NCI-H524 (cell line): Measurements from ENCODE around the gene PDLIM4.

Experiments
- DNase-seq, 2 experiments: peaks; one replicate each; lab custom pipeline; 2025; lab: John Stamatoyannopoulos, UW

Gene PDLIM4

DNA sequence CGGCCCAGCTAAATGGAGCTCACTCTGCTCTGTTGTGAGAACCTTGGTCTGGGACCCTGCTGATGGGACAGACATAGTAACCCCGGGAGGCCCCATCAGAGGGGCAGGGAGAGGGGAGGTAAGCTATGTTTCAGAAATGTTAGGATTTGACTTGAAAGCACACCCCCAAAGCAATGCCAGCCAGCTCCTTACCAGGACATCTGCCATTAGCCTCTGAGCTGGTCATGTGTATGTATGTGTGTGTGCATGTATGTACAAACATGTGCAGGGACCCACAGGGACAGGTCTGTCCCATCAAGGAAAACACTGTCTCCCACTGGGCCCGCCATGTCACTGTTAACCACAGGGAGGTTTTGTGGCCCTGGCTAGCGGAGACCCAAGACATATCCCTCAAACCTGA is 51.2 kb downstream of the PDLIM4 start:
- no peak for DNase-seq

DNA sequence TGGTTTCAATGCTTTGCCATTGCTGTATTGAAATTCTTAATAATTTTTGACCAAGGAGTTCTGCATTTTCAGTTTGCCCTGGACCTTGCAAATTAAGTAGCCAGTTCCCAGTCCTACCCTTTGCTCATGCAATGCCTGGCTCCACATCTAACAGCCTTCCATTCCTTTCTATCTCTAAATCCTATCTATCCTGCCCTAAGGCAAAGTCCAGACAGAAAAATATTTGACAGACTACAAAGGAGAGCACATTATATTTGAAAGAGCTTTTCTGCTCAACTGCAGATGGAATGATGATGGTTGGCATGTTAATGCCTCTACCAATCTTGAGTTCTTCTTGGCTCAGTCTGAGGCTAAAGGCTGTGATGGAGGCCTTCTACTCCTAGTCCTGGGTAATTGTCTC is 52.2 kb downstream of the PDLIM4 start:
- DNase-seq, result no peak

DNA sequence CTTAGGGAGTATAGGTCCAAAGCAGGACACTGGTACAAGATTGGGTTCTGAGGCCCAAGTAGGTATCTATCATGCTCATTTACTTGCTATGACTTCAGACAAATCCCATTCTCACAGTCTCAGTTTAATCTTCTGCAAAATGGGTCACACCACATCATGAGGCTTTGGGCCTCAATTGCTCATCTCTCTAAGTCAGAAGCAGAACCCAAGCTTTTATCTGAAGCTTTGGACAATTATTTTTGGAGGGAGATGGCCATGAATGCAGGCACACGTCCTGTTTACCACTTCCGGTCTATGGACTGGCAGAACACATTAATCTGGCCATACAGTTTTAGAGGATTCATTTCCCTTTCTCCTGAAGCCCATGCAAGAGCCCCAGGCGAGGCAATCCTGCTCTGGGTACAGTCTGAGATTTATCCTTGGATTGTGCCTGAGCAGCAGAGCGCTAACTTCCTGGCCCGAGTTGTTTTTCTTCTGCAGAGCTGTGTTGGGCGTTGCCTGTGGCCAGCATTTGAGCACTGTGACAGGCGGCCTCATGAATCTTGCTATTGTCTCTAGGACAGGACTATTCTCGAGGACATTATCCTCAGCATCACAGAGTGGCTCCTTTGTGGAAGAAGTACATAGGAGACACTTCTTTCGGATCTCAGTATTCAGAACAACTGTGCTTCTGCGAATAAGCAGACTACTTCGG is 52.8 kb downstream of the PDLIM4 start:
- DNase-seq, result no peak

DNA sequence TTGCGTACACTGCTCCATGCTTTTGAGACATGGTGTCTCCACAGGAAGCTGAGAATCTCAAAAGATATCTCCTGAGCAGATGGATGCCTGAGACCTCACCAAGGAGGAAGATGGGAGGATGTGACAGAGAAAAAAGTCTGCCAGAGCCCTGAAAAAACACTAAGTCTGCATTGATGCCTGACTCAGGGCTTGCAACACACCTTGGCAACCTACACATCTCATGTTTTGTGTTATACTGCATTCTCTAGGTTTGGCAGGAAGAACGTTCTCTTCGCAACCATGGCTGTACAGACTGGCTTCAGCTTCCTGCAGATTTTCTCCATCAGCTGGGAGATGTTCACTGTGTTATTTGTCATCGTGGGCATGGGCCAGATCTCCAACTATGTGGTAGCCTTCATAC is 55.9 kb downstream of the PDLIM4 start:
- DNase-seq, result no peak

DNA sequence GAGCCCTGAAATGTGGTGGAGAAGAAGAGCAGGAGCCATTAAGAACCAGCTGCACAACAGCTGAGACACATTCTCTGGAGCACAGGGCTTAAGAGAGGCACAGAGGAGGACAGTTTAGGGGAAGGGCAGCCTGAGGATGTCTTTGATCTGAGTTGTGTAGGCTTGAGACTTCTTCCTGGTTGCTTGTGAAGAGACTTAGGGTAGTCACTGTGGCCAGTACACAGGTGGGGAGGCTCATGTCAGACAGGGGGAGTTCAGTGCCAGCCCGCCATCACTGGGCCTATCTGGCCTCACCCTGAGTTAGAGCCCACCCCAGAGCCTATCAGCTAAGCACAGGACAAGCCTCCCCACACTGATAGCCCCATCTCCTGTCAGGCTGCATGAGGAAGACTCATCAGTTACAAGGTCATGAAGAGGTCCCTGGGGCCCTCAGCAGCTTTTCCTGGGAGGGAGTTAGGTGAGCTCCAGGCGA is 56.5 kb downstream of the PDLIM4 start:
- no peak for DNase-seq

DNA sequence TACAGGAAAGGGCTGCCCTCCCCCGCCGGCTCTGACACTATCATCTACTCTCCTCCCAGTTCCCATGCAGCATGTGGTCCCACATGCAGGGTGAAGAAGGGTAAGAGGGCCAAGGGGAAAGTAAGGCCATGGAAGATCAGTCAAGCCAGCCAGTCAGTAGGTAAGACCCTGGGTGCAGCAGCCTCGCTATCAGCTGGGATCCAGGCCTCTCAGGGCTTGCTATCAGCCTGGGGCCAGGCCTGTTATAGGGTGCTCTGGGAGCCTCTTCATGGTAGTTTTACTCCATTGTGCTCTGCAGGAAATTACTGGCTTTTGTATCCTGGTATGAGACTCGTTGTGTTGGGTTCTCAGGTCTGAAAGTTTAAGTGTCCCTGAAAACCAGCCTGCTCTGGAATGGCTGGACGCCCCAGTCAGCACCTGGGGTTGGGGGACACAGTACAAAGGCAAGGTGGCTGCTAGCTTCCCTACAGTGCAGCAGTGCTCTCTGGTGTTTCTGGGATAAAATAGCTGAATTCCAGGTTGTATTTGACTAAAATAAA is 58.1 kb downstream of the PDLIM4 start:
- no peak for DNase-seq

DNA sequence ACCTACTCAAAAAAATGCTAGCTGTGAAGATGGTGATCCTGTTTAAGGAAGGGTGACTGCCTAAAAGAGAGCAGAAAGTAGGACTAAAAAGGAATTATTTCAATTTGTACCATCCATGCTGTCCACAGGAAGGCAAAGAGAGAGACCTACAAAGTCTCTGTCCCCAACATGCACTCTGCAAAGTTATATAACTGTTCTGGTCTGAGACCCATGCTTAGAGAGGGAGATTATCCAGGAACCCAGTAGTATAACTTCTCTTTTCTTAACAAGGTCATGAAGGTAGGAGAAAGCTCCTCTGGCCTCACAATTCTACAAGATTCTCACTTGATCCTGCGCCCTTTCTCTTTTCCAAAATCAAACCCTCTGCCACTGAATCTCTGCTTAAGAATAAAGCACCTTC is 62.5 kb downstream of the PDLIM4 start:
- DNase-seq, result no peak

DNA sequence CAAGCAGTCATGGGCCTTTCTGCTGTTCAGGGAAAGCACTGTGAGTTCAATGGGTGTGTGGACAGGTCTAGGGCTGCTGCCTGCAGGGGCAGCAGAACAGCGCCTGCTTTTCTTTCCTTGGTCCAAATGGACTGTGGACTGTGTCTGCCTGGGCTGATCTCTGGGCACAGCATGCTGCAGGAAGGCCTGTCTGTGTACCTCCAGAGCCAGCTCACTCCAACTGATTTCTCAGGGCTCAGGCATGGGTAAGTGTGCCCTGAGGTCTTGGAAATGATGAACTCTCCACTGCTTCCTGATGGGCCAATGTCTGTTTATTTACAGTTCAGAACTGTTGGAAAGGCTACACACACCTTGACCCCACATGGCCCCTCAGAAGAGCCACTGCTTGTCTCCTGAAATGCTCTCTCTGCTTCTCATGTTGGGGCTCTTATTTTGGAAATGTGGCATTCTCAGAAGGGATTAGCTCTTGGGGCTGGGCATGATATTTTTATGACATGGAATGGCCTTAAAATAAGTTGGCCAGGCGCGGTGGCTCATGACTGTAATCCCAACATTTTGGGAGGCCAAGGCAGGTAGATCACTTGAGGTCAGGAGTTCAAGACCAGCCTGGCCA is 63.7 kb downstream of the PDLIM4 start:
- no peak for DNase-seq

DNA sequence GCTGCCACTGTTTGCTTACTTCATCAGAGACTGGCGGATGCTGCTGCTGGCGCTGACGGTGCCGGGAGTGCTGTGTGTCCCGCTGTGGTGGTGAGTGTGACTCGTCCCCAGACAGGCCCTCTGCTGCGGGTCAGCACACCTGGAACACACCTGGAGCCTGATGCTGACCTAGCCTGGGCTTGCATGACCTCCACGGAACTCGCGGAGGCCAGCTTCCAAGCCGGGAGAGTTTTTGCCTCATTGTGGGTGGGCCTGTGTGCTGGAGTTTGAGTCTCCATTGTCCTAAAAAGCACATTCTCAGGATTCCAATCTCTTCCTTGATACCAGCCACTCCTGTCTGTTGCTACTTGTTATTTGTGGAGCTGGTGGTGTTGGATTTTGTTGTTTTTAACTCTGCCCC is 64.8 kb downstream of the PDLIM4 start:
- DNase-seq, result no peak
